ENCODE measurements around the gene SETBP1. TPM values are rescaled to one million over a fixed set of nuclear protein-coding genes. Genes with fewer than 3 reads are reported as not detected.

Gene SETBP1
- total and polyA plus RNA-seq, 2 of the 13 experiments (the other 11 are each of a cell fraction or from before 2014, with no cell fraction given) = 0.18 to 0.65 TPM

DNA sequence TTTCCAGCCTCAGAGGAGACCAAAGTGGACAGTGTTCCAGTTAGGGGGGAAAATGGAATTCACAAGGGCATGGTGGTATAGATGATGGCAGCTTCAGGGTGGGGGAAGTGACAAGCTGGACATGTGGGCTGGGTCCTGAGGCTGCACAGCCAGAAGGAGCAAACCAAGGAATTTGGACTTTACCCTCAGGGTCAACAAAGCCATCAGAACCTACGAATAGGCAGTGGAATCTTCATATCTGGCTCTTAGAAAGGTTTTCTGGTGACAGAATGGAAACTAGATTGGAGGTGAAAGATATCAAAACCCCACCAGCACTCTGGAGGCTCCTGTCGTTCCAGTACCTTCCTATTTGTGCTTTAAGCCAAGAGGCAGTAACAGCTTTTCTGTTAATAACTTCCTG is 127.1 kb downstream of the SETBP1 start (continued):
- TF ChIP-seq, protein P1, sequence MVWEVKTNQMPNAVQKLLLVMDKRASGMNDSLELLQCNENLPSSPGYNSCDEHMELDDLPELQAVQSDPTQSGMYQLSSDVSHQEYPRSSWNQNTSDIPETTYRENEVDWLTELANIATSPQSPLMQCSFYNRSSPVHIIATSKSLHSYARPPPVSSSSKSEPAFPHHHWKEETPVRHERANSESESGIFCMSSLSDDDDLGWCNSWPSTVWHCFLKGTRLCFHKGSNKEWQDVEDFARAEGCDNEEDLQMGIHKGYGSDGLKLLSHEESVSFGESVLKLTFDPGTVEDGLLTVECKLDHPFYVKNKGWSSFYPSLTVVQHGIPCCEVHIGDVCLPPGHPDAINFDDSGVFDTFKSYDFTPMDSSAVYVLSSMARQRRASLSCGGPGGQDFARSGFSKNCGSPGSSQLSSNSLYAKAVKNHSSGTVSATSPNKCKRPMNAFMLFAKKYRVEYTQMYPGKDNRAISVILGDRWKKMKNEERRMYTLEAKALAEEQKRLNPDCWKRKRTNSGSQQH (CRISPR knock-in tag; IDR thresholded peaks at IDR 0.05; ENCODE audit: low read depth) = no peak
- TF ChIP-seq ZNF331 (CRISPR knock-in tag; IDR thresholded peaks at IDR 0.05) (0 out of 2 replicates have a peak, but pooled peaks have one; percentile 21), MED13 (CRISPR knock-in tag; IDR thresholded peaks at IDR 0.05) (no peak), MIER2 (CRISPR knock-in tag; IDR thresholded peaks at IDR 0.05) (no peak), HOXD1 (CRISPR knock-in tag; IDR thresholded peaks at IDR 0.05) (no peak), ZMYM3 (CRISPR knock-in tag; IDR thresholded peaks at IDR 0.05) (no peak), MATR3 (CRISPR knock-in tag; IDR thresholded peaks at IDR 0.05) (no peak), ZNF224 (CRISPR knock-in tag; IDR thresholded peaks at IDR 0.05) (no peak), GLI4 (CRISPR knock-in tag; IDR thresholded peaks at IDR 0.05; ENCODE audit: borderline replicate concordance) (no peak), ZNF329 (CRISPR knock-in tag; IDR thresholded peaks at IDR 0.05; ENCODE audit: low read depth) (no peak), CCDC6 (CRISPR knock-in tag; IDR thresholded peaks at IDR 0.05) (no peak), ZNF652 (CRISPR knock-in tag; IDR thresholded peaks at IDR 0.05; ENCODE audit: borderline replicate concordance, low read depth) (no peak), MYNN (CRISPR knock-in tag; IDR thresholded peaks at IDR 0.05; ENCODE audit: low read depth) (no peak), ZNF775 (CRISPR knock-in tag; IDR thresholded peaks at IDR 0.05; ENCODE audit: borderline replicate concordance) (no peak), ZBTB7A (CRISPR knock-in tag; IDR thresholded peaks at IDR 0.05) (no peak), SRSF1 (optimal IDR thresholded peaks at IDR 0.05; ENCODE audit: low read depth, low read length) (no peak)
- TF ChIP-seq, protein P2, sequence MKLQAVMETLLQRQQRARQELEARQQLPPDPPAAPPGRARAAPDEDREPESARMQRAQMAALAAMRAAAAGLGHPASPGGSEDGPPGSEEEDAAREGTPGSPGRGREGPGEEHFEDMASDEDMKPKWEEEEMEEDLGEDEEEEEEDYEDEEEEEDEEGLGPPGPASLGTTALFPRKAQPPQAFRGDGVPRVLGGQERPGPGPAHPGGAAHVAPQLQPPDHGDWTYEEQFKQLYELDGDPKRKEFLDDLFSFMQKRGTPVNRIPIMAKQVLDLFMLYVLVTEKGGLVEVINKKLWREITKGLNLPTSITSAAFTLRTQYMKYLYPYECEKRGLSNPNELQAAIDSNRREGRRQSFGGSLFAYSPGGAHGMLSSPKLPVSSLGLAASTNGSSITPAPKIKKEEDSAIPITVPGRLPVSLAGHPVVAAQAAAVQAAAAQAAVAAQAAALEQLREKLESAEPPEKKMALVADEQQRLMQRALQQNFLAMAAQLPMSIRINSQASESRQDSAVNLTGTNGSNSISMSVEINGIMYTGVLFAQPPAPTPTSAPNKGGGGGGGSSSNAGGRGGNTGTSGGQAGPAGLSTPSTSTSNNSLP (IDR thresholded peaks at IDR 0.05; ENCODE audit: low read depth, low read length) = 0 out of 2 replicates have a peak, but pooled peaks have one; percentile 21
- TF ChIP-seq, protein P3, sequence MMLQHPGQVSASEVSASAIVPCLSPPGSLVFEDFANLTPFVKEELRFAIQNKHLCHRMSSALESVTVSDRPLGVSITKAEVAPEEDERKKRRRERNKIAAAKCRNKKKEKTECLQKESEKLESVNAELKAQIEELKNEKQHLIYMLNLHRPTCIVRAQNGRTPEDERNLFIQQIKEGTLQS (CRISPR knock-in tag; IDR thresholded peaks at IDR 0.05) = no peak
- TF ChIP-seq, protein P4, sequence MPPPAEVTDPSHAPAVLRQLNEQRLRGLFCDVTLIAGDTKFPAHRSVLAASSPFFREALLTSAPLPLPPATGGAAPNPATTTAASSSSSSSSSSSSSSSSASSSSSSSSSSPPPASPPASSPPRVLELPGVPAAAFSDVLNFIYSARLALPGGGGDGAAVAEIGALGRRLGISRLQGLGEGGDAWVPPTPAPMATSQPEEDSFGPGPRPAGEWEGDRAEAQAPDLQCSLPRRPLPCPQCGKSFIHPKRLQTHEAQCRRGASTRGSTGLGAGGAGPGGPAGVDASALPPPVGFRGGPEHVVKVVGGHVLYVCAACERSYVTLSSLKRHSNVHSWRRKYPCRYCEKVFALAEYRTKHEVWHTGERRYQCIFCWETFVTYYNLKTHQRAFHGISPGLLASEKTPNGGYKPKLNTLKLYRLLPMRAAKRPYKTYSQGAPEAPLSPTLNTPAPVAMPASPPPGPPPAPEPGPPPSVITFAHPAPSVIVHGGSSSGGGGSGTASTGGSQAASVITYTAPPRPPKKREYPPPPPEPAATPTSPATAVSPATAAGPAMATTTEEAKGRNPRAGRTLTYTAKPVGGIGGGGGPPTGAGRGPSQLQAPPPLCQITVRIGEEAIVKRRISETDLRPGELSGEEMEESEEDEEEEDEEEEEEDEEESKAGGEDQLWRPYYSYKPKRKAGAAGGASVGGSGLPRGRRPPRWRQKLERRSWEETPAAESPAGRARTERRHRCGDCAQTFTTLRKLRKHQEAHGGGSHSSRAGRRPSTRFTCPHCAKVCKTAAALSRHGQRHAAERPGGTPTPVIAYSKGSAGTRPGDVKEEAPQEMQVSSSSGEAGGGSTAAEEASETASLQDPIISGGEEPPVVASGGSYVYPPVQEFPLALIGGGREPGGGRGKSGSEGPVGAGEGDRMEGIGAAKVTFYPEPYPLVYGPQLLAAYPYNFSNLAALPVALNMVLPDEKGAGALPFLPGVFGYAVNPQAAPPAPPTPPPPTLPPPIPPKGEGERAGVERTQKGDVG (CRISPR knock-in tag; IDR thresholded peaks at IDR 0.05; ENCODE audit: borderline replicate concordance) = no peak
- TF ChIP-seq, protein P5, sequence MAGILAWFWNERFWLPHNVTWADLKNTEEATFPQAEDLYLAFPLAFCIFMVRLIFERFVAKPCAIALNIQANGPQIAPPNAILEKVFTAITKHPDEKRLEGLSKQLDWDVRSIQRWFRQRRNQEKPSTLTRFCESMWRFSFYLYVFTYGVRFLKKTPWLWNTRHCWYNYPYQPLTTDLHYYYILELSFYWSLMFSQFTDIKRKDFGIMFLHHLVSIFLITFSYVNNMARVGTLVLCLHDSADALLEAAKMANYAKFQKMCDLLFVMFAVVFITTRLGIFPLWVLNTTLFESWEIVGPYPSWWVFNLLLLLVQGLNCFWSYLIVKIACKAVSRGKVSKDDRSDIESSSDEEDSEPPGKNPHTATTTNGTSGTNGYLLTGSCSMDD (CRISPR knock-in tag; IDR thresholded peaks at IDR 0.05) = no peak
- TF ChIP-seq, protein P6, sequence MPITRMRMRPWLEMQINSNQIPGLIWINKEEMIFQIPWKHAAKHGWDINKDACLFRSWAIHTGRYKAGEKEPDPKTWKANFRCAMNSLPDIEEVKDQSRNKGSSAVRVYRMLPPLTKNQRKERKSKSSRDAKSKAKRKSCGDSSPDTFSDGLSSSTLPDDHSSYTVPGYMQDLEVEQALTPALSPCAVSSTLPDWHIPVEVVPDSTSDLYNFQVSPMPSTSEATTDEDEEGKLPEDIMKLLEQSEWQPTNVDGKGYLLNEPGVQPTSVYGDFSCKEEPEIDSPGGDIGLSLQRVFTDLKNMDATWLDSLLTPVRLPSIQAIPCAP (CRISPR knock-in tag; IDR thresholded peaks at IDR 0.05; ENCODE audit: low read depth) = no peak
- TF ChIP-seq, protein P7, sequence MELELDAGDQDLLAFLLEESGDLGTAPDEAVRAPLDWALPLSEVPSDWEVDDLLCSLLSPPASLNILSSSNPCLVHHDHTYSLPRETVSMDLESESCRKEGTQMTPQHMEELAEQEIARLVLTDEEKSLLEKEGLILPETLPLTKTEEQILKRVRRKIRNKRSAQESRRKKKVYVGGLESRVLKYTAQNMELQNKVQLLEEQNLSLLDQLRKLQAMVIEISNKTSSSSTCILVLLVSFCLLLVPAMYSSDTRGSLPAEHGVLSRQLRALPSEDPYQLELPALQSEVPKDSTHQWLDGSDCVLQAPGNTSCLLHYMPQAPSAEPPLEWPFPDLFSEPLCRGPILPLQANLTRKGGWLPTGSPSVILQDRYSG (CRISPR knock-in tag; IDR thresholded peaks at IDR 0.05) = no peak
